Activated T-cell treated with anti-CD3 and anti-CD28 coated beads, Interleukin-2, amount 50 U/mL, for 4 hours (primary cell): Measurements from ENCODE around the gene GRK6. TPM values are rescaled to one million over a fixed set of nuclear protein-coding genes. Genes with fewer than 3 reads are reported as not detected.

ENCODE experiments used
- ATAC-seq, 2 donors: fragments of 200-7000 bp; cut with Tn5 transposase; one replicate each; pipeline ENCODE4 v1.10.0; 2021
- DNase-seq: peaks from one replicate; pipeline ENCODE4 v3.0.0-alpha.2; 2020
- H3K27me3 Mint-ChIP-seq: one replicate; pipeline ENCODE4 v1.8.0; 2021; ENCODE audit warnings: low read depth, mixed read lengths
- H3K36me3 Mint-ChIP-seq: one replicate; pipeline ENCODE4 v1.8.0; 2022; ENCODE audit warnings: mixed read lengths; ENCODE audit not compliant: insufficient read depth
- H3K4me1 Mint-ChIP-seq: one replicate; pipeline ENCODE4 v1.8.0; 2021; ENCODE audit warnings: low read depth, mixed read lengths
- H3K4me3 Mint-ChIP-seq: one replicate; pipeline ENCODE4 v1.8.0; 2021; ENCODE audit warnings: mild to moderate bottlenecking, moderate library complexity, mixed read lengths
- H3K9me3 Mint-ChIP-seq: one replicate; pipeline ENCODE4 v1.8.0; 2021; ENCODE audit warnings: mixed read lengths
- total RNA-seq, 3 donors: library from RNA; stranded (reverse); gene quantifications; one replicate each; pipeline ENCODE4 v1.2.1, GENCODE V29; 2021

Gene GRK6
- total RNA-seq, 3 donors from 2014 or later, result 140 to 163 (median 158) TPM

- no peaks in the 10 kb centered on the region for H3K9me3 Mint-ChIP-seq
- H3K4me3 Mint-ChIP-seq, result no peak overlapping the region
- no peaks in the 10 kb centered on the region for H3K36me3 Mint-ChIP-seq
- DNase-seq (peak; percentile 88), ATAC-seq (peak; percentile 67 to 70)
- no peaks in the 10 kb centered on the region for H3K27me3 Mint-ChIP-seq
- peaks cover 39% of the 10 kb centered on the region for H3K4me1 Mint-ChIP-seq
Observed at GRCh38 chr5:177390363-177391300, 35.8 kb upstream of the GRK6 start.

GRCh38 chr5:177392765-177393164, 33.7 kb upstream of the GRK6 start:
- H3K27me3 Mint-ChIP-seq, result no peaks in the 10 kb centered on the region
- no peak for DNase-seq
- peaks cover 36% of the 10 kb centered on the region for H3K4me1 Mint-ChIP-seq
- ATAC-seq, result no peak
- H3K36me3 Mint-ChIP-seq, result no peaks in the 10 kb centered on the region
- H3K9me3 Mint-ChIP-seq, result no peaks in the 10 kb centered on the region
- H3K4me3 Mint-ChIP-seq, result no peak overlapping the region

- Mint-ChIP-seq H3K4me1 (peaks cover 32% of the 10 kb centered on the region), H3K36me3 (no peaks in the 10 kb centered on the region), H3K27me3 (no peaks in the 10 kb centered on the region), H3K9me3 (no peaks in the 10 kb centered on the region), H3K4me3 (no peak overlapping the region)
- ATAC-seq, result no peak
- DNase-seq, result no peak
Observed at GRCh38 chr5:177393206-177393765, 33.2 kb upstream of the GRK6 start.

- Mint-ChIP-seq H3K4me1 (peaks cover 25% of the 10 kb centered on the region), H3K36me3 (no peaks in the 10 kb centered on the region), H3K9me3 (no peaks in the 10 kb centered on the region), H3K27me3 (no peaks in the 10 kb centered on the region), H3K4me3 (no peak overlapping the region)
- DNase-seq, result no peak
- no peak for ATAC-seq
Observed at GRCh38 chr5:177393990-177394389, 32.5 kb upstream of the GRK6 start.

GRCh38 chr5:177396078-177396477, 30.4 kb upstream of the GRK6 start:
- H3K27me3 Mint-ChIP-seq, result no peaks in the 10 kb centered on the region
- no peak for DNase-seq
- ATAC-seq, result no peak
- peaks cover 5% of the 10 kb centered on the region for H3K4me1 Mint-ChIP-seq
- H3K36me3 Mint-ChIP-seq, result no peaks in the 10 kb centered on the region
- no peaks in the 10 kb centered on the region for H3K9me3 Mint-ChIP-seq
- no peak overlapping the region for H3K4me3 Mint-ChIP-seq

- DNase-seq (no peak), ATAC-seq (no peak)
- Mint-ChIP-seq H3K36me3 (no peaks in the 10 kb centered on the region), H3K4me1 (no peaks in the 10 kb centered on the region), H3K9me3 (no peaks in the 10 kb centered on the region), H3K27me3 (no peaks in the 10 kb centered on the region), H3K4me3 (no peak overlapping the region)
Observed at GRCh38 chr5:177396807-177397206, 29.7 kb upstream of the GRK6 start.

GRCh38 chr5:177397875-177398390, 28.5 kb upstream of the GRK6 start:
- Mint-ChIP-seq H3K9me3 (no peaks in the 10 kb centered on the region), H3K27me3 (no peaks in the 10 kb centered on the region), H3K36me3 (no peaks in the 10 kb centered on the region), H3K4me1 (peaks cover 6% of the 10 kb centered on the region), H3K4me3 (no peak overlapping the region)
- ATAC-seq, result no peak
- no peak for DNase-seq

- no peak for DNase-seq
- Mint-ChIP-seq H3K4me3 (no peak within 1 kb of the TSS), H3K4me1 (peaks cover 20% of the 10 kb centered on the region), H3K9me3 (no peaks in the 10 kb centered on the region), H3K27me3 (no peaks in the 10 kb centered on the region), H3K36me3 (no peaks in the 10 kb centered on the region)
- no peak for ATAC-seq
Observed at GRCh38 chr5:177399997-177400868, 26.2 kb upstream of the GRK6 start, which contains the start of gene PFN3. PFN3 (minus strand) TSS chr5:177400661; CDS start chr5:177400576, 85 bp downstream.

- peaks cover 26% of the 10 kb centered on the region for H3K4me1 Mint-ChIP-seq
- H3K27me3 Mint-ChIP-seq, result no peaks in the 10 kb centered on the region
- no peaks in the 10 kb centered on the region for H3K9me3 Mint-ChIP-seq
- DNase-seq, result peak; percentile 64
- peak; percentile 40 to 41 for ATAC-seq
- H3K4me3 Mint-ChIP-seq, result peak overlapping the region; percentile 75
- H3K36me3 Mint-ChIP-seq, result no peaks in the 10 kb centered on the region
Observed at GRCh38 chr5:177402271-177403043, 24.0 kb upstream of the GRK6 start.

GRCh38 chr5:177403102-177403791, 23.2 kb upstream of the GRK6 start:
- H3K4me1 Mint-ChIP-seq, result peaks cover 26% of the 10 kb centered on the region
- no peaks in the 10 kb centered on the region for H3K36me3 Mint-ChIP-seq
- H3K9me3 Mint-ChIP-seq, result no peaks in the 10 kb centered on the region
- peak; percentile 32 to 36 for ATAC-seq
- H3K27me3 Mint-ChIP-seq, result no peaks in the 10 kb centered on the region
- peak; percentile 31 for DNase-seq
- peak overlapping the region; percentile 75 for H3K4me3 Mint-ChIP-seq

GRCh38 chr5:177403792-177404640, 22.5 kb upstream of the GRK6 start:
- Mint-ChIP-seq H3K9me3 (no peaks in the 10 kb centered on the region), H3K36me3 (no peaks in the 10 kb centered on the region), H3K27me3 (no peaks in the 10 kb centered on the region), H3K4me3 (peak overlapping the region; percentile 75), H3K4me1 (peaks cover 26% of the 10 kb centered on the region)
- peak; percentile 84 for DNase-seq
- ATAC-seq, result peak; percentile 88 to 89

GRCh38 chr5:177404641-177405179, 21.8 kb upstream of the GRK6 start:
- H3K4me3 Mint-ChIP-seq, result peak overlapping the region; percentile 75
- no peaks in the 10 kb centered on the region for H3K27me3 Mint-ChIP-seq
- H3K36me3 Mint-ChIP-seq, result no peaks in the 10 kb centered on the region
- H3K9me3 Mint-ChIP-seq, result no peaks in the 10 kb centered on the region
- ATAC-seq (no peak), DNase-seq (no peak)
- peaks cover 28% of the 10 kb centered on the region for H3K4me1 Mint-ChIP-seq
